MCF 10A (cell line): ENCODE measurements around the gene TMEM181. TPM values are rescaled to one million over a fixed set of nuclear protein-coding genes. Genes with fewer than 3 reads are reported as not detected.
"Not testable (repeated sequence)": the region's sequence is repeated elsewhere in the genome, so short reads cannot be mapped to it uniquely, and the experiment has no call there.

ENCODE experiments used
- BruUV-seq: library from RNA; stranded (reverse); fragments of 400-500 nt; replicated peaks from 2 replicates; lab custom pipeline; 2021; lab: Mats Ljungman, UMichigan
- CTCF ChIA-PET: fragments of 300-600 bp; sonication (Branson Sonifier 250); formaldehyde crosslinking; extraction: SDS; loops from one replicate; lab custom pipeline; 2021; ENCODE audit warnings: antibody characterized with exemption, inconsistent platforms; lab: Yijun Ruan, JAX
- POLR2A ChIA-PET: fragments of 300-600, 350-650 bp; sonication (Branson Sonifier 250); formaldehyde crosslinking; extraction: SDS; loops from one replicate; lab custom pipeline; 2020; ENCODE audit warnings: antibody characterized with exemption, inconsistent platforms; lab: Yijun Ruan, JAX
- DNase-seq: peaks from one replicate; pipeline ENCODE4 v3.0.0-alpha.2; 2018; ENCODE audit not compliant: unreplicated experiment
- H3K27ac Mint-ChIP-seq: one replicate; pipeline ENCODE4 v1.8.0; 2022; ENCODE audit warnings: mild to moderate bottlenecking, low read depth, mixed read lengths; ENCODE audit not compliant: unreplicated experiment
- H3K27me3 Mint-ChIP-seq: one replicate; pipeline ENCODE4 v1.8.0; 2022; ENCODE audit warnings: mixed read lengths; ENCODE audit not compliant: insufficient read depth, unreplicated experiment
- H3K36me3 Mint-ChIP-seq: one replicate; pipeline ENCODE4 v1.8.0; 2022; ENCODE audit warnings: mild to moderate bottlenecking, moderate library complexity, mixed read lengths; ENCODE audit not compliant: insufficient read depth, unreplicated experiment
- H3K4me1 Mint-ChIP-seq: one replicate; pipeline ENCODE4 v1.8.0; 2022; ENCODE audit warnings: mixed read lengths; ENCODE audit not compliant: insufficient read depth, unreplicated experiment
- H3K4me3 Mint-ChIP-seq: one replicate; pipeline ENCODE4 v1.8.0; 2022; ENCODE audit warnings: mild to moderate bottlenecking, moderate library complexity, mixed read lengths; ENCODE audit not compliant: unreplicated experiment
- H3K9me3 Mint-ChIP-seq: one replicate; pipeline ENCODE4 v1.8.0; 2022; ENCODE audit warnings: mixed read lengths; ENCODE audit not compliant: unreplicated experiment
- intact Hi-C: fragments of 100-400 bp; cut with micrococcal nuclease; formaldehyde crosslinking; loops from 2 replicates; pipeline ENCODE4 v1.14.1; 2022
- total RNA-seq: library from RNA; stranded (reverse); gene quantifications from 2 replicates; pipeline ENCODE4 v1.2.3, GENCODE V29; 2022
- TF ChIP-seq, protein P1 (sequence below): fragments of 200-600 bp; IDR thresholded peaks from one replicate; pipeline ENCODE4 v1.8.0; 2022; ENCODE audit warnings: antibody characterized with exemption, mild to moderate bottlenecking; ENCODE audit not compliant: unreplicated experiment

TMEM181 gene
- total RNA-seq, 1 experiment from 2014 or later = 25.3 TPM

DNA sequence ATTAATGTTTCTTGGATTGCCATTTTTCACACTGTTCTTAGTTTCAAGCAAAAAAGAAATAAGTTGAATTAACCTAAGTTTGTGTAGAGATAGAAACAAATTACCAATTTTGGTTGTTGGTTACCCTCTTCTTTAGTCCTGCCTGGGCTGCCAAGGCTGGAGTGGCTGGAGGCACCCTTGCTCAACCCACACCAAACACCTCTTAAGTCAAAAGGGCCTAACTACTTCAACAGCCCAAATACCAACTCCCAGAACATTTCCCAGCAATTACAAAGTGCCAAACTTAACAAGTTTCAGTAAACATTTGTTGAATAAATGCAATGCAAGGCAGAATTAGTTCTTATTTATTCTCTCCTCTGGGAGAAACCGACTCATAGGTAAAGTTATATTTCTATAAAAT lies 38.1 kb upstream of the TMEM181 start:
- DNase-seq = no peak
- Mint-ChIP-seq H3K36me3 (peaks cover 5% of the 10 kb centered on the region), H3K9me3 (peaks cover 6% of the 10 kb centered on the region), H3K4me3 (no peak overlapping the region), H3K4me1 (no peaks in the 10 kb centered on the region), H3K27me3 (no peaks in the 10 kb centered on the region), H3K27ac (no peak overlapping the region)
- POLR2A ChIA-PET = no interaction called here
- BruUV-seq = no TSS peak
- TF ChIP-seq, protein P1, sequence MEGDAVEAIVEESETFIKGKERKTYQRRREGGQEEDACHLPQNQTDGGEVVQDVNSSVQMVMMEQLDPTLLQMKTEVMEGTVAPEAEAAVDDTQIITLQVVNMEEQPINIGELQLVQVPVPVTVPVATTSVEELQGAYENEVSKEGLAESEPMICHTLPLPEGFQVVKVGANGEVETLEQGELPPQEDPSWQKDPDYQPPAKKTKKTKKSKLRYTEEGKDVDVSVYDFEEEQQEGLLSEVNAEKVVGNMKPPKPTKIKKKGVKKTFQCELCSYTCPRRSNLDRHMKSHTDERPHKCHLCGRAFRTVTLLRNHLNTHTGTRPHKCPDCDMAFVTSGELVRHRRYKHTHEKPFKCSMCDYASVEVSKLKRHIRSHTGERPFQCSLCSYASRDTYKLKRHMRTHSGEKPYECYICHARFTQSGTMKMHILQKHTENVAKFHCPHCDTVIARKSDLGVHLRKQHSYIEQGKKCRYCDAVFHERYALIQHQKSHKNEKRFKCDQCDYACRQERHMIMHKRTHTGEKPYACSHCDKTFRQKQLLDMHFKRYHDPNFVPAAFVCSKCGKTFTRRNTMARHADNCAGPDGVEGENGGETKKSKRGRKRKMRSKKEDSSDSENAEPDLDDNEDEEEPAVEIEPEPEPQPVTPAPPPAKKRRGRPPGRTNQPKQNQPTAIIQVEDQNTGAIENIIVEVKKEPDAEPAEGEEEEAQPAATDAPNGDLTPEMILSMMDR = no peak
- CTCF ChIA-PET = no interaction called here
- intact Hi-C loops = no loop called here

DNA sequence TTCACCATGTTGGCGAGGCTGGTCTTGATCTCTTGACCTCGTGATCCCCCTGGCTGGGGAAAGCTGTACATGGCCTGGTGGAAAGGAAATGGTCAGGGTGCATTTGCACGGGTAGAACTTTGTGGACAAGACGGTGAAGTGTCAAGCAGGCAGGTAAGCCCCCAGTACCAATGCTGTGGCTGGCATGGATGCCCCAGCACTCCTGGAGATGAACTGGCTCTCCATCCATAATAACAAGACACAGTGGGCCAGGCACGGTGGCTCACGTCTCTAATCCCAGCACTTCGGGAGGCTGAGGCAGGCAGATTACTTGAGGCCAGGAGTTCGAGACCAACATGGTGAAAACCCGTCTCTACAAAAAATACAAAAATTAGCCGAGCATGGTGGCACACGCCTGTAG lies 37.3 kb upstream of the TMEM181 start:
- intact Hi-C loops = no loop called here
- POLR2A ChIA-PET = no interaction called here
- no TSS peak for BruUV-seq
- no peaks in the 10 kb centered on the region for H3K4me1 Mint-ChIP-seq
- H3K27ac Mint-ChIP-seq = no peak overlapping the region
- TF ChIP-seq, protein P1 = no peak
- DNase-seq = no peak
- H3K9me3 Mint-ChIP-seq = peaks cover 15% of the 10 kb centered on the region
- no peak overlapping the region for H3K4me3 Mint-ChIP-seq
- no peaks in the 10 kb centered on the region for H3K27me3 Mint-ChIP-seq
- CTCF ChIA-PET = interaction anchor here (1.1 to 1.8 kb wide), 2 partner anchors 298 to 302 kb away, joined by 4 to 11 read pairs; no protein-coding TSS in a partner anchor
- peaks cover 5% of the 10 kb centered on the region for H3K36me3 Mint-ChIP-seq

DNA sequence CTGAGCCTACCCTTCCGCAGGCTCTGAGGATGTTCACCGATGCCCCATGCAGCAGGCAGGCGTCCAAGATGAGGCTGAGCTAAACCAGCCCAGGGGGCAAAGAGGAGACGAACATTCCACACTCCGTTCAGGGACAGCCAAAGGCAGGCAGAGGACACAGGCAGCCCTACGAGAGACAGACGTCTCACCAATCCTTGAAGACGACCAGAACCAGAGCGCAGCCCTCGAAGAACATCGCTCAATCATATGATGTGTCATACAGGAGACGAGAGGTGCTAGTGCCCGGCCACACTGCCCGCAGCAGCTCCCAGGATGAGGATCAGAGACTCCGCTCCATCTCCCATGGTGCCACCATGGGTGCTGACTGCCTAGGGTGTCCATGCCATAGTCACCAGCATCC lies 35.6 kb upstream of the TMEM181 start:
- BruUV-seq = no TSS peak
- peaks cover 5% of the 10 kb centered on the region for H3K36me3 Mint-ChIP-seq
- H3K4me1 Mint-ChIP-seq = no peaks in the 10 kb centered on the region
- TF ChIP-seq, protein P1 = no peak
- H3K9me3 Mint-ChIP-seq = peaks cover 16% of the 10 kb centered on the region
- CTCF ChIA-PET = interaction anchor here (1.0 to 1.8 kb wide), 2 partner anchors 300 to 304 kb away, joined by 3 to 11 read pairs; no protein-coding TSS in a partner anchor
- no peak for DNase-seq
- no peaks in the 10 kb centered on the region for H3K27me3 Mint-ChIP-seq
- POLR2A ChIA-PET = interaction anchor here (0.6 kb wide), 1 partner anchor 39 kb away, joined by 3 read pairs; no protein-coding TSS in a partner anchor
- intact Hi-C loops = no loop called here
- H3K27ac Mint-ChIP-seq = no peak overlapping the region
- H3K4me3 Mint-ChIP-seq = no peak overlapping the region

DNA sequence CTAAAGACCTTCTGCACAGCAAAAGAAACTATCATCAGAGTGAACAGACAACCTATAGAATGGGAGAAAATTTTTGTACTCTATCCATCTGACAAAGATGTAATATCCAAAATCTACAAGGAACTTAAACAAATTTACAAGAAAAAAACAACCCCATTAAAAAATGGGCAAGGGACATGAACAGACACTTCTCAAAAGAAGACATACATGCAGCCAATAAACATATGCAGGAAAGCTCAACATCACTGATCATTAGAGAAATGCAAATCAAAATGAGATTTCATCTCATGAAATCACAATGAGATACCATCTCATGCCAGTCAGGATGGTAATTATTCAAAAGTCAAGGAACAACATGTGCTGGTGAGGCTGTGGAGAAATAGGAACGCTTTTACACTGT lies 32.0 kb upstream of the TMEM181 start:
- H3K4me1 Mint-ChIP-seq, H3K27ac Mint-ChIP-seq, H3K27me3 Mint-ChIP-seq, DNase-seq, CTCF ChIA-PET, intact Hi-C loops, H3K4me3 Mint-ChIP-seq, BruUV-seq, H3K36me3 Mint-ChIP-seq: not testable (repeated sequence)
- POLR2A ChIA-PET = interaction anchor here (0.9 kb wide), 1 partner anchor 9 kb away, joined by 3 read pairs; no protein-coding TSS in a partner anchor
- peaks cover 16% of the 10 kb centered on the region for H3K9me3 Mint-ChIP-seq
